ENCODE measurements around the gene TRABD2B.

TRABD2B gene

DNA sequence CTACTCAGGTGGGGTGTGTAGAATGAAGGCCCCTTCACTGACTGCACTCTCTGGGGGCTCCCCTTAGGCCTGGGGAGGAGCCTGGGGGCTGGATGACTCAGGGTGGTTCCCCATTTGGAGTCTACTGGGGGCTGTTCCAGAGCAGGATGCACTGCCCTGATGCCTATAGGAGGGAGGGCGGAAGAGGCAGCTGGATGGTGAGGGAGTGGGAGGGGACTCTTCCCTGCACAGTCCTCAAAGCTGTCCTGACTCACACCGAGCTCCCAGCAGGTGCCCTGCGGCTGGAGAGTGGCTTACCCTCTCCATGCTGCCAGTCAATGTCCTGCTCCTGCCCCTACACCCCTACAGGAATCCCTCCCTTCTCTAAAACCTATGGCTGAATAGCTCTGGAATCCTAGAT is 204.4 kb downstream of the TRABD2B start:
- H3K27ac ChIP-seq, result no peak overlapping the region
- TF ChIP-seq, protein P1, sequence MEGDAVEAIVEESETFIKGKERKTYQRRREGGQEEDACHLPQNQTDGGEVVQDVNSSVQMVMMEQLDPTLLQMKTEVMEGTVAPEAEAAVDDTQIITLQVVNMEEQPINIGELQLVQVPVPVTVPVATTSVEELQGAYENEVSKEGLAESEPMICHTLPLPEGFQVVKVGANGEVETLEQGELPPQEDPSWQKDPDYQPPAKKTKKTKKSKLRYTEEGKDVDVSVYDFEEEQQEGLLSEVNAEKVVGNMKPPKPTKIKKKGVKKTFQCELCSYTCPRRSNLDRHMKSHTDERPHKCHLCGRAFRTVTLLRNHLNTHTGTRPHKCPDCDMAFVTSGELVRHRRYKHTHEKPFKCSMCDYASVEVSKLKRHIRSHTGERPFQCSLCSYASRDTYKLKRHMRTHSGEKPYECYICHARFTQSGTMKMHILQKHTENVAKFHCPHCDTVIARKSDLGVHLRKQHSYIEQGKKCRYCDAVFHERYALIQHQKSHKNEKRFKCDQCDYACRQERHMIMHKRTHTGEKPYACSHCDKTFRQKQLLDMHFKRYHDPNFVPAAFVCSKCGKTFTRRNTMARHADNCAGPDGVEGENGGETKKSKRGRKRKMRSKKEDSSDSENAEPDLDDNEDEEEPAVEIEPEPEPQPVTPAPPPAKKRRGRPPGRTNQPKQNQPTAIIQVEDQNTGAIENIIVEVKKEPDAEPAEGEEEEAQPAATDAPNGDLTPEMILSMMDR (conservative IDR thresholded peaks at IDR 0.05), result no peak
- TF ChIP-seq ZFX (IDR thresholded peaks at IDR 0.05), result no peak

DNA sequence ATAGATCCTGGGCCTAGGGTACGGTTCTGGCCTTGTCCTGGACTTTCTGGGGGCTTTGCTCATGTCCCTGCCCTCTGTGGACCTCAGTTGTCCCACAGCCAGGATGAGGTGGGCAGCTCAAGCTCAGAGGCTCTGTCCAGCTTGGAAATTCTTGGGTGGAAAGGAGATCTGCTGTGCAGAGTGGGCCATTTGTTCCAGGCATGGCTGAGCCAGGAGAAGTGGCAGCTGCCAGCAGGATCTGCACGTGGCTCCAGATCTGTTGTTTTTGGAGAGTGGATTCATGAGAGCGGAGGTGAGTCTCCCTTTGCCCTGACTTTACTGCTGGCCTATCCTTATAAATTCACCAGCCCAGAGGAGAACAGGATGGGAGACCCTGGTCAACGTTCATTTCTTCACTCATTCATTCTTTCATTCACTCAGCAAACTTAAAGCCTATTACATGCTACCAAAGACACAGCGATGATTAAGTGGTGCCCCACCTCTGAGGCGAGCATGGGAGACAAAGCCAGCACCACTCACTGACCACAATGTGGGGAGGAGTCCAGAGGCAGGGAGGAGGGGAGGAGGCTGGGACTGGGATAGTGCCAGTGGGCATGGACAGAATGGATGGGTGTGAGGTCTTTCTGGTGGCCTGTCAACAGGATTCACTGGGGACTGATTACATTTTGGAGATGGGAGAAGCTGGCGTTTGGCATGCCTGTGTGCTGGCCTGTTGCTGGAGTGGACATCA is 205.1 kb downstream of the TRABD2B start:
- H3K27ac ChIP-seq, result no peak overlapping the region
- TF ChIP-seq ZFX (IDR thresholded peaks at IDR 0.05), result no peak
- TF ChIP-seq, protein P1 (conservative IDR thresholded peaks at IDR 0.05), result no peak

DNA sequence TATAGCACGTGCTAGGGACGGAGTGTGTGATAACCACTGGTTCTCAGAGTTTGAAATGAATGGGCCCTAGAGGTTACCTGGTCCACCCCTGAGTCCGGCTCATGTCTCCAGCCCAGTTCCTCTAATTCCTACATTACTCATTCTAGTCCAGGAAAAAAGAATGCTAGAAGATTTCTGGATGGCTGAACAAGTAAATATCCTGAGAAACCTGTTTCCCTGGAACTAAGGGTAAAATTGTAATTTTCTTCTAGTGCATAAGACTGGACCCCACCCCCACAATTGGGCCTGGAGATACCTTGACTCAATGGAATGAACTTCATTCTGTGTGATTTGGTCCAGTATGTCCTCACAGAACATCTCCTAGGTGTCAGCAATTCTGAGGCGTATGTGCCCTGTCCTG is 208.4 kb downstream of the TRABD2B start:
- no peak overlapping the region for H3K27ac ChIP-seq
- TF ChIP-seq, protein P1 (conservative IDR thresholded peaks at IDR 0.05), result no peak
- no peak for TF ChIP-seq ZFX (IDR thresholded peaks at IDR 0.05)

DNA sequence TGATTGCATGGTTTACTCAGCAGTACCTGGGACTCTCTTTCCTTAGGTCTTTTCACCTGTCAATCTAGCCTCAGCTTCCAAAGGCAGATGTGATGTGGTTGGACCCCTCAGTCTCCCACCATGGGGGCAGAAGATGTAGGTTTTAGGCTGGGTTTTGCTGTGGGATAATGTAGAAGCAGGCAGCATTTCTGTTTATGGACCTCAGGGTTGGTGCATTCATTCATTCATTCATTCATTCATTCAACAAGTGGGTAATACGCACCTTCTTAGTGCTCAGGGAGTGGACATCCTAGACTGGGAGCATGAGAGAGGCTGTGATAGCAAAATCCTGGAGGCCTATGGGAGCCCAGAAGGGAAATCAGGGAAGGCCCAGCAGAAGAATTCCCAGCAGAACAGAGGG is 209.6 kb downstream of the TRABD2B start:
- H3K27ac ChIP-seq, result no peak overlapping the region
- TF ChIP-seq, protein P1 (conservative IDR thresholded peaks at IDR 0.05), result no peak
- TF ChIP-seq ZFX (IDR thresholded peaks at IDR 0.05), result no peak

DNA sequence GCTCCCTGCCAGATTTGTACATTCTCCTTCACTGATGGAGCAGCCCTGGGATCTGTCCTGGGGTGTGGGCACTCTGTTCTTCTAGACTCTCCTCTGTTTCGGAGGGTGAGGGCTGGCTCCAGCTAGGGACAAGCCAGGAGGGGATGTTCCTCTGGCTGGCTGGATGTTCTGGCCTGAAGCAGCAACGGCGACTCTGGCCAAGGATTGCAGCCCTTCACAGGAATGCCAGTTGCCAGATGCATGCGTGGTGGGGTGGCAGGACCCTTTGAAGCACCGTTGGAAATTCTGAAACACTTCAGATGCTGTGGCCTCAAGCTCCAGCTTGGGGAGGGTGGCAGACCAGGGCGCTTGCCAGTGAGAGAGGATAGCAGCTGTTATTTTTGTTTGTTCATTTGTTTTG is 210.9 kb downstream of the TRABD2B start:
- TF ChIP-seq, protein P1 (conservative IDR thresholded peaks at IDR 0.05), result no peak
- no peak for TF ChIP-seq ZFX (IDR thresholded peaks at IDR 0.05)
- no peak overlapping the region for H3K27ac ChIP-seq

DNA sequence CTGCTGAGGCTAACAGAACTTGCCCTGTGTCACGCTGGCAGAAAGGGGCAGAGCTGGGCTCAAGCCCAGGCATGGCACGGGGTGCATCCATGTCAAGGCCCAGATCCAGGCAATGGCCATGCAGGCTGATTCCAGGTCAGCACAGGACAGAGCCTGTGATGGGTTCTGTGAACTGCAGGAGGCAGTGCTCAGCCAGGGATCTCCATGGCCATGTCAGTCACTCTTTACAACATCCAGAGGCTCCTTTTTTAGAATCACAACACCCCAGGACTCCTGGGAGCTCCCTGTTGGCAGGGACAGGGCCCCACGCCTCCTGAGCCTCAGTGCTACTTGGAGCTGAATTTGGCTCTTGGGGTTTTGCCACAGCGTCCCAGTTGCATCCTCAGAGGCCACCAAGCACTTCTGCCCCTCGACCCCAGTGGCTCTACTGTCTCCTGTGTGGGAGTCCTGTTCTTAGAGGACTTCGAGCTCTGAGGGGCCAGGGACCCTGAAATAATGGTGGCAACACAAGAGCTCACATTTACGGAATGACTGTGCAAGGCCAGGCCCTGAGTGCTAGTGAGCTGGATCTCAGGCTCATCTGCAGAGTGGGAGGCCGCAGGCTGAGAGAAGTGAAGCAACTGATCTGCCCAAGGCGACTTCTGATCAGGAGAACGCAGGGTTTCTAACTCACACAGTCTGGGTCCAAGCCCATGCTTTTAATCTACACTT is 211.5 kb downstream of the TRABD2B start:
- TF ChIP-seq ZFX (IDR thresholded peaks at IDR 0.05), result no peak
- TF ChIP-seq, protein P1 (conservative IDR thresholded peaks at IDR 0.05), result no peak
- H3K27ac ChIP-seq, result no peak overlapping the region

DNA sequence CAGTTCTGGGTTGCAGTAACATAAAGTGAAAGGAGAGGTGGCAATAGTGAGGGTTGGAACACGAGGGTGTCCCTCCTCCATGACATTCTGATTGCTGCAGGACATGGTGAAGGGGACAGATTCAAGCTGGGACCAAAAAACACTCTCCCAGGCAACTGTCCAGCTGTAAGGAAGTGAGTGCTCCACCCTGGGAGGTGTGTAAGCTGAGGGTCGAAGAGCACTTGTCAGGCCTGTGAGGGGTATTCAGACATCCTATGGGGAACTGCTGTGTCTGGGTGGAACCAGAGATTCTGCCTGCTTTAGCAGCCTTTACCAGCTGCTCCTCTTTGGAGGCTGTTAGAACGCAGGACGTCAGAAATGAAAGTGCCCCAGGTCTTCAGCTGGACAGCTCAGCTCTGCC is 212.1 kb downstream of the TRABD2B start:
- no peak overlapping the region for H3K27ac ChIP-seq
- no peak for TF ChIP-seq ZFX (IDR thresholded peaks at IDR 0.05)
- TF ChIP-seq, protein P1 (conservative IDR thresholded peaks at IDR 0.05), result no peak

Data from C4-2B (cell line).